HEK293 (cell line): Measurements from ENCODE around the gene CHID1.

Experiments
- CTCF ChIA-PET: fragments of 350-600 bp; formaldehyde crosslinking; extraction: SDS; loops from one replicate; lab custom pipeline; 2021; ENCODE audit warnings: antibody characterized with exemption; lab: Yijun Ruan, JAX
- POLR2A ChIA-PET: fragments of 300-600 bp; formaldehyde crosslinking; extraction: SDS; loops from one replicate; lab custom pipeline; 2020; ENCODE audit warnings: antibody characterized with exemption, inconsistent platforms; lab: Yijun Ruan, JAX
- H3K27ac ChIP-seq: fragments of 200-500 bp; sonication (Bioruptor generic); 2 replicates; pipeline ENCODE4 v1.5.1; 2014; ENCODE audit warnings: low read depth, low read length, control low read depth, inconsistent platforms; ENCODE audit errors: extremely low read depth
- H3K36me3 ChIP-seq, 2 experiments: fragments of 200-500 bp in 1 of 2; sonication (Bioruptor generic) in 1 of 2; 1 replicate in 1 of 2; 2 replicates in 1 of 2; pipeline ENCODE4 v1.5.1; 2014 to 2017; ENCODE audit warnings: inconsistent platforms in 2 of 2, low read length in 2 of 2; ENCODE audit not compliant: control insufficient read depth in 2 of 2, insufficient read depth in 1 of 2
- H3K4me1 ChIP-seq: fragments of 200-500 bp; sonication (Bioruptor generic); 2 replicates; pipeline ENCODE4 v1.5.1; 2014; ENCODE audit warnings: mild to moderate bottlenecking, low read length, inconsistent platforms; ENCODE audit not compliant: control insufficient read depth, insufficient read depth
- H3K4me3 ChIP-seq: 2 replicates; pipeline ENCODE4 v1.5.1; 2011; ENCODE audit warnings: low read depth, mild to moderate bottlenecking, control low read depth, low read length, moderate library complexity
- H3K9me3 ChIP-seq: fragments of 200-500 bp; sonication (Bioruptor generic); 2 replicates; pipeline ENCODE4 v1.5.1; 2014; ENCODE audit warnings: low read depth, low read length, inconsistent platforms; ENCODE audit not compliant: control insufficient read depth, insufficient read depth
- GLIS1 ChIP-seq: fragments of 450-650 bp; formaldehyde crosslinking; IDR thresholded peaks from 2 replicates; pipeline ENCODE4 v1.5.1; 2016; ENCODE audit warnings: missing biosample characterization, missing genetic modification characterization
- KLF10 ChIP-seq: fragments of 450-650 bp; IDR thresholded peaks from 2 replicates; pipeline ENCODE4 v1.5.1; 2018; ENCODE audit warnings: missing biosample characterization, mild to moderate bottlenecking, missing genetic modification characterization
- MYNN ChIP-seq: fragments of 450-650 bp; formaldehyde crosslinking; IDR thresholded peaks from 2 replicates; pipeline ENCODE4 v1.5.1; 2016; ENCODE audit warnings: missing biosample characterization, missing genetic modification characterization, borderline replicate concordance
- OVOL3 ChIP-seq: fragments of 450-650 bp; formaldehyde crosslinking; IDR thresholded peaks from 2 replicates; pipeline ENCODE4 v1.5.1; 2016; ENCODE audit warnings: missing biosample characterization, missing genetic modification characterization
- ZBTB8A ChIP-seq: fragments of 450-650 bp; formaldehyde crosslinking; IDR thresholded peaks from 2 replicates; pipeline ENCODE4 v1.5.1; 2016; ENCODE audit warnings: missing biosample characterization, missing genetic modification characterization
- ZEB2 ChIP-seq: fragments of 450-650 bp; formaldehyde crosslinking; IDR thresholded peaks from 2 replicates; pipeline ENCODE4 v1.5.1; 2016; ENCODE audit warnings: missing biosample characterization, missing genetic modification characterization
- ZNF155 ChIP-seq: fragments of 450-650 bp; formaldehyde crosslinking; IDR thresholded peaks from 2 replicates; pipeline ENCODE4 v1.5.1; 2016; ENCODE audit warnings: missing biosample characterization, missing genetic modification characterization
- ZNF184 ChIP-seq: fragments of 450-650 bp; IDR thresholded peaks from 2 replicates; pipeline ENCODE4 v1.5.1; 2018; ENCODE audit warnings: missing biosample characterization, mild to moderate bottlenecking, missing genetic modification characterization
- ZNF24 ChIP-seq: fragments of 450-650 bp; formaldehyde crosslinking; IDR thresholded peaks from 2 replicates; pipeline ENCODE4 v1.5.1; 2016; ENCODE audit warnings: missing biosample characterization, missing genetic modification characterization
- ZNF510 ChIP-seq: fragments of 450-650 bp; formaldehyde crosslinking; IDR thresholded peaks from 2 replicates; pipeline ENCODE4 v1.5.1; 2018; ENCODE audit warnings: mild to moderate bottlenecking, missing genetic modification characterization, missing biosample characterization; ENCODE audit not compliant: insufficient replicate concordance
- ZNF560 ChIP-seq: fragments of 450-650 bp; formaldehyde crosslinking; IDR thresholded peaks from 2 replicates; pipeline ENCODE4 v1.5.1; 2017; ENCODE audit warnings: missing biosample characterization, missing genetic modification characterization, borderline replicate concordance
- ZNF596 ChIP-seq: fragments of 450-650 bp; IDR thresholded peaks from 2 replicates; pipeline ENCODE4 v1.5.0; 2018; ENCODE audit warnings: missing biosample characterization, mild to moderate bottlenecking, missing genetic modification characterization, moderate library complexity
- ZNF792 ChIP-seq: fragments of 450-650 bp; formaldehyde crosslinking; IDR thresholded peaks from 2 replicates; pipeline ENCODE4 v1.5.1; 2016; ENCODE audit warnings: missing biosample characterization, missing genetic modification characterization
- ZNF837 ChIP-seq: fragments of 450-650 bp; formaldehyde crosslinking; IDR thresholded peaks from 2 replicates; pipeline ENCODE4 v1.5.1; 2016; ENCODE audit warnings: missing biosample characterization, missing genetic modification characterization
- TF ChIP-seq, protein P1 (sequence below): fragments of 450-650 bp; formaldehyde crosslinking; IDR thresholded peaks from 2 replicates; pipeline ENCODE4 v1.5.1; 2017; ENCODE audit warnings: missing biosample characterization, missing genetic modification characterization
- TF ChIP-seq, protein P2 (sequence below): fragments of 450-650 bp; formaldehyde crosslinking; IDR thresholded peaks from 2 replicates; pipeline ENCODE4 v1.5.1; 2016; ENCODE audit warnings: missing biosample characterization, missing genetic modification characterization
- TF ChIP-seq, protein P3 (sequence below): fragments of 450-650 bp; formaldehyde crosslinking; IDR thresholded peaks from 2 replicates; pipeline ENCODE4 v1.5.1; 2016; ENCODE audit warnings: missing biosample characterization, missing genetic modification characterization
- TF ChIP-seq, protein P4 (sequence below): IDR thresholded peaks from 2 replicates; pipeline ENCODE4 v1.6.1; 2011; ENCODE audit warnings: mild to moderate bottlenecking, low read depth, low read length, borderline replicate concordance
- TF ChIP-seq, protein P5 (sequence below): fragments of 450-650 bp; formaldehyde crosslinking; IDR thresholded peaks from 2 replicates; pipeline ENCODE4 v1.5.1; 2016; ENCODE audit warnings: missing biosample characterization, missing genetic modification characterization

CHID1 gene

DNA sequence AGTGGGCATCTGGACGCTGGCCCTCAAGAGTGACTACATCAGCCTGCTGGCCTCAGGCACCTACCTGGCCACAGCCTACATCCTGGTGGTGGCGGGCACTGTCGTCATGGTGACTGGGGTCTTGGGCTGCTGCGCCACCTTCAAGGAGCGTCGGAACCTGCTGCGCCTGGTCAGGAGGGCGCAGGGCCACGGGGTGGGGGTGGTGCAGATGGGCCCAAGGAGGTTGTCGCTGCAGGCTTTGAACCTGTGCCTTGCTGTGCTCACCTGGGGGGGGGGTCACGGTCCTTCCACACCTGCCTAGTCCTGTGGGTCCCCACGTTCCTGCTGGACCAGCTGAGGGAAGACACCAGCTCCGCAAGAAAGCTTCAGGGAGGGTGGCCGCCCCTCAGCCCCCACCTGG, 74.3 kb downstream of the CHID1 start:
- H3K9me3 ChIP-seq, result no peaks in the 10 kb centered on the region
- TF ChIP-seq ZNF24 (tag by site-specific recombination) (no peak), KLF10 (tag by site-specific recombination) (no peak), ZNF155 (no peak), ZNF184 (no peak), ZBTB8A (tag by site-specific recombination) (no peak), ZNF837 (tag by site-specific recombination) (no peak), ZNF560 (tag by site-specific recombination) (no peak), ZNF596 (no peak), MYNN (tag by site-specific recombination) (no peak), ZNF792 (tag by site-specific recombination) (no peak), GLIS1 (tag by site-specific recombination) (no peak), ZEB2 (tag by site-specific recombination) (no peak), OVOL3 (tag by site-specific recombination) (no peak), ZNF510 (tag by site-specific recombination) (no peak)
- TF ChIP-seq, protein P1, sequence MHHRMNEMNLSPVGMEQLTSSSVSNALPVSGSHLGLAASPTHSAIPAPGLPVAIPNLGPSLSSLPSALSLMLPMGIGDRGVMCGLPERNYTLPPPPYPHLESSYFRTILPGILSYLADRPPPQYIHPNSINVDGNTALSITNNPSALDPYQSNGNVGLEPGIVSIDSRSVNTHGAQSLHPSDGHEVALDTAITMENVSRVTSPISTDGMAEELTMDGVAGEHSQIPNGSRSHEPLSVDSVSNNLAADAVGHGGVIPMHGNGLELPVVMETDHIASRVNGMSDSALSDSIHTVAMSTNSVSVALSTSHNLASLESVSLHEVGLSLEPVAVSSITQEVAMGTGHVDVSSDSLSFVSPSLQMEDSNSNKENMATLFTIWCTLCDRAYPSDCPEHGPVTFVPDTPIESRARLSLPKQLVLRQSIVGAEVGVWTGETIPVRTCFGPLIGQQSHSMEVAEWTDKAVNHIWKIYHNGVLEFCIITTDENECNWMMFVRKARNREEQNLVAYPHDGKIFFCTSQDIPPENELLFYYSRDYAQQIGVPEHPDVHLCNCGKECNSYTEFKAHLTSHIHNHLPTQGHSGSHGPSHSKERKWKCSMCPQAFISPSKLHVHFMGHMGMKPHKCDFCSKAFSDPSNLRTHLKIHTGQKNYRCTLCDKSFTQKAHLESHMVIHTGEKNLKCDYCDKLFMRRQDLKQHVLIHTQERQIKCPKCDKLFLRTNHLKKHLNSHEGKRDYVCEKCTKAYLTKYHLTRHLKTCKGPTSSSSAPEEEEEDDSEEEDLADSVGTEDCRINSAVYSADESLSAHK (tag by site-specific recombination), result no peak
- TF ChIP-seq, protein P2, sequence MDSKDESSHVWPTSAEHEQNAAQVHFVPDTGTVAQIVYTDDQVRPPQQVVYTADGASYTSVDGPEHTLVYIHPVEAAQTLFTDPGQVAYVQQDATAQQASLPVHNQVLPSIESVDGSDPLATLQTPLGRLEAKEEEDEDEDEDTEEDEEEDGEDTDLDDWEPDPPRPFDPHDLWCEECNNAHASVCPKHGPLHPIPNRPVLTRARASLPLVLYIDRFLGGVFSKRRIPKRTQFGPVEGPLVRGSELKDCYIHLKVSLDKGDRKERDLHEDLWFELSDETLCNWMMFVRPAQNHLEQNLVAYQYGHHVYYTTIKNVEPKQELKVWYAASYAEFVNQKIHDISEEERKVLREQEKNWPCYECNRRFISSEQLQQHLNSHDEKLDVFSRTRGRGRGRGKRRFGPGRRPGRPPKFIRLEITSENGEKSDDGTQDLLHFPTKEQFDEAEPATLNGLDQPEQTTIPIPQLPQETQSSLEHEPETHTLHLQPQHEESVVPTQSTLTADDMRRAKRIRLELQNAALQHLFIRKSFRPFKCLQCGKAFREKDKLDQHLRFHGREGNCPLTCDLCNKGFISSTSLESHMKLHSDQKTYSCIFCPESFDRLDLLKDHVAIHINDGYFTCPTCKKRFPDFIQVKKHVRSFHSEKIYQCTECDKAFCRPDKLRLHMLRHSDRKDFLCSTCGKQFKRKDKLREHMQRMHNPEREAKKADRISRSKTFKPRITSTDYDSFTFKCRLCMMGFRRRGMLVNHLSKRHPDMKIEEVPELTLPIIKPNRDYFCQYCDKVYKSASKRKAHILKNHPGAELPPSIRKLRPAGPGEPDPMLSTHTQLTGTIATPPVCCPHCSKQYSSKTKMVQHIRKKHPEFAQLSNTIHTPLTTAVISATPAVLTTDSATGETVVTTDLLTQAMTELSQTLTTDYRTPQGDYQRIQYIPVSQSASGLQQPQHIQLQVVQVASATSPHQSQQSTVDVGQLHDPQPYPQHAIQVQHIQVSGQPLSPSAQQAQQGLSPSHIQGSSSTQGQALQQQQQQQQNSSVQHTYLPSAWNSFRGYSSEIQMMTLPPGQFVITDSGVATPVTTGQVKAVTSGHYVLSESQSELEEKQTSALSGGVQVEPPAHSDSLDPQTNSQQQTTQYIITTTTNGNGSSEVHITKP (tag by site-specific recombination), result no peak
- TF ChIP-seq, protein P3, sequence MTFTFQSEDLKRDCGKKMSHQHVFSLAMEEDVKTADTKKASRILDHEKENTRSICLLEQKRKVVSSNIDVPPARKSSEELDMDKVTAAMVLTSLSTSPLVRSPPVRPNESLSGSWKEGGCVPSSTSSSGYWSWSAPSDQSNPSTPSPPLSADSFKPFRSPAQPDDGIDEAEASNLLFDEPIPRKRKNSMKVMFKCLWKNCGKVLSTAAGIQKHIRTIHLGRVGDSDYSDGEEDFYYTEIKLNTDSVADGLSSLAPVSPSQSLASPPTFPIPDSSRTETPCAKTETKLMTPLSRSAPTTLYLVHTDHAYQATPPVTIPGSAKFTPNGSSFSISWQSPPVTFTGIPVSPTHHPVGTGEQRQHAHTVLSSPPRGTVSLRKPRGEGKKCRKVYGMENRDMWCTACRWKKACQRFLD, result no peak
- TF ChIP-seq, protein P4, sequence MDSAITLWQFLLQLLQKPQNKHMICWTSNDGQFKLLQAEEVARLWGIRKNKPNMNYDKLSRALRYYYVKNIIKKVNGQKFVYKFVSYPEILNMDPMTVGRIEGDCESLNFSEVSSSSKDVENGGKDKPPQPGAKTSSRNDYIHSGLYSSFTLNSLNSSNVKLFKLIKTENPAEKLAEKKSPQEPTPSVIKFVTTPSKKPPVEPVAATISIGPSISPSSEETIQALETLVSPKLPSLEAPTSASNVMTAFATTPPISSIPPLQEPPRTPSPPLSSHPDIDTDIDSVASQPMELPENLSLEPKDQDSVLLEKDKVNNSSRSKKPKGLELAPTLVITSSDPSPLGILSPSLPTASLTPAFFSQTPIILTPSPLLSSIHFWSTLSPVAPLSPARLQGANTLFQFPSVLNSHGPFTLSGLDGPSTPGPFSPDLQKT, result no peak
- TF ChIP-seq, protein P5, sequence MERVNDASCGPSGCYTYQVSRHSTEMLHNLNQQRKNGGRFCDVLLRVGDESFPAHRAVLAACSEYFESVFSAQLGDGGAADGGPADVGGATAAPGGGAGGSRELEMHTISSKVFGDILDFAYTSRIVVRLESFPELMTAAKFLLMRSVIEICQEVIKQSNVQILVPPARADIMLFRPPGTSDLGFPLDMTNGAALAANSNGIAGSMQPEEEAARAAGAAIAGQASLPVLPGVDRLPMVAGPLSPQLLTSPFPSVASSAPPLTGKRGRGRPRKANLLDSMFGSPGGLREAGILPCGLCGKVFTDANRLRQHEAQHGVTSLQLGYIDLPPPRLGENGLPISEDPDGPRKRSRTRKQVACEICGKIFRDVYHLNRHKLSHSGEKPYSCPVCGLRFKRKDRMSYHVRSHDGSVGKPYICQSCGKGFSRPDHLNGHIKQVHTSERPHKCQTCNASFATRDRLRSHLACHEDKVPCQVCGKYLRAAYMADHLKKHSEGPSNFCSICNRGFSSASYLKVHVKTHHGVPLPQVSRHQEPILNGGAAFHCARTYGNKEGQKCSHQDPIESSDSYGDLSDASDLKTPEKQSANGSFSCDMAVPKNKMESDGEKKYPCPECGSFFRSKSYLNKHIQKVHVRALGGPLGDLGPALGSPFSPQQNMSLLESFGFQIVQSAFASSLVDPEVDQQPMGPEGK (tag by site-specific recombination), result no peak
- TF ChIP-seq, all 188 proteins: peak for 0
- CTCF ChIA-PET, result no interaction called here
- H3K27ac ChIP-seq, result no peak overlapping the region
- peaks cover 0 to 63% of the 10 kb centered on the region in 2 experiments; a peak in 1 of 3 replicates for H3K36me3 ChIP-seq
- no peaks in the 10 kb centered on the region; the same call in 1 of the 2 replicates for H3K4me1 ChIP-seq
- POLR2A ChIA-PET, result interaction anchor here (0.7 to 15.0 kb wide), 5 partner anchors 8 to 354 kb away, joined by 3 to 202 read pairs (median 3); partner anchors contain the start of genes CEND1, CRACR2B and PNPLA2
- no peak overlapping the region for H3K4me3 ChIP-seq
